HG03565 (cell line): ENCODE measurements around the gene KCNH1.

ENCODE experiments used
- ATAC-seq: cut with Tn5 transposase; IDR thresholded peaks from one replicate; pipeline ENCODE4 v1.9.1; 2021; ENCODE audit warnings: mild to moderate bottlenecking, moderate library complexity; ENCODE audit not compliant: unreplicated experiment

The KCNH1 gene

GRCh38 chr1:210815641-210816550 is 318.1 kb downstream of the KCNH1 start:
- no peak for ATAC-seq

- ATAC-seq = no peak
These were observed 319.4 kb downstream of the KCNH1 start for GRCh38 chr1:210814382-210815123.

- no peak for ATAC-seq
These were observed 332.4 kb downstream of the KCNH1 start for GRCh38 chr1:210801501-210801900.

GRCh38 chr1:210800756-210801155 is 333.2 kb downstream of the KCNH1 start:
- ATAC-seq = no peak

- ATAC-seq = no peak
These were observed 333.6 kb downstream of the KCNH1 start for GRCh38 chr1:210800301-210800700.

- ATAC-seq = no peak
These were observed 336.5 kb downstream of the KCNH1 start for GRCh38 chr1:210797422-210797821.

- ATAC-seq = no peak
These were observed 337.5 kb downstream of the KCNH1 start for GRCh38 chr1:210796421-210796820.

- no peak for ATAC-seq
These were observed 339.5 kb downstream of the KCNH1 start for GRCh38 chr1:210794445-210794844.

GRCh38 chr1:210792250-210793102 is 341.5 kb downstream of the KCNH1 start:
- ATAC-seq = no peak

GRCh38 chr1:210790196-210790595 is 343.8 kb downstream of the KCNH1 start:
- ATAC-seq = no peak

GRCh38 chr1:210787800-210788199 is 346.1 kb downstream of the KCNH1 start:
- no peak for ATAC-seq

- no peak for ATAC-seq
These were observed 347.4 kb downstream of the KCNH1 start for GRCh38 chr1:210786546-210786945.

GRCh38 chr1:210783925-210784324 is 350.0 kb downstream of the KCNH1 start:
- no peak for ATAC-seq

- ATAC-seq = no peak
These were observed 352.3 kb downstream of the KCNH1 start for GRCh38 chr1:210781652-210782051.

- no peak for ATAC-seq
These were observed 354.7 kb downstream of the KCNH1 start for GRCh38 chr1:210779269-210779668.

GRCh38 chr1:210777914-210778313 is 356.0 kb downstream of the KCNH1 start:
- ATAC-seq = no peak

- no peak for ATAC-seq
These were observed 357.2 kb downstream of the KCNH1 start for GRCh38 chr1:210776712-210777111.

GRCh38 chr1:210775289-210775688 is 358.7 kb downstream of the KCNH1 start:
- ATAC-seq = no peak

- no peak for ATAC-seq
These were observed 360.5 kb downstream of the KCNH1 start for GRCh38 chr1:210773450-210773849.

GRCh38 chr1:210771131-210771530 is 362.8 kb downstream of the KCNH1 start:
- ATAC-seq = no peak

- no peak for ATAC-seq
These were observed 363.5 kb downstream of the KCNH1 start for GRCh38 chr1:210770396-210770984.
